ENCODE measurements around the gene CKLF.
"Not testable (repeated sequence)": the region's sequence is repeated elsewhere in the genome, so short reads cannot be mapped to it uniquely, and the experiment has no call there.

The CKLF gene

DNA sequence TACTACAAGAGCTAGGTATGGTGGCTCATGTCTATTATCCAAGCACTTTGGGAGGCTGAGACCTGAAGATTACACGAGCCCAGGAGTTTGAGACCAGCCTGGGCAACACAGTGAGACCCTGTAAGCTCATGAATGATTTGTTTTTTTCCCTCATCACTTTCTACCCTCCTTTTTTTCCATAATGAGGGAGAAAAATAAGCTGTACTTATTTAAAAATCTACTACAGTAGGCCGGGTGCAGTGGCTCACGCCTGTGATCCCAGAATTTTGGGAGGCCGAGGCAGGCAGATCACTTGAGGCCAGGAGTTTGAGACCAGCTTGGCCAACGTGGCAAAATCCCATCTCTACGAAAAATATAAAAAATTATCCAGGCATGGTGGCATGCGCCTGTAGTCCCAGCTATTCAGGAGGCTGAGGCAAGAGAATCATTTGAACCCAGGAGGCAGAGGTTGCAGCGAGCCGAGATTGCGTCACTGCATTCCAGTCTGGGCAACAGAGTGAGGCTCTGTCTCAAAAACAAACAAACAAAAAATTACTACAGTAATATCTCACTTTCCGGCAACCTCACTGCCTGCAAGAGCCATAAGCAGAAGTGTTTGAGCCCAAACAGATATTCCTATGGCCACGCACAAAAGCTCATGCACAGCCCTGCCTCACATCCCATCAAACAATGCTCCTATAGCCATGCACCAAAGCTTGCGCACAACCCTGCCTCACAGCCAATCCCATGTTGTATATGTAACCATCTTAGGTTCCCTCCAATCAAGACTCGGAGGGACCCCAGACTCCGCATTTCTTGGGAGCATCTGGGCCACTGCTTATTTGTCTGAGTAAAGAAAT lies 39.9 kb upstream of the CKLF start:
- H3K9ac ChIP-seq (ENCODE audit: low read length): peak overlapping the region; percentile 7
- H3K27me3 ChIP-seq (ENCODE audit: control insufficient read depth, insufficient read depth, low read length): no peaks in the 10 kb centered on the region
- H3K4me3 ChIP-seq (ENCODE audit: low read length): no peak overlapping the region
- H3K4me1 ChIP-seq (ENCODE audit: control insufficient read depth, low read depth, low read length): peaks cover 20% of the 10 kb centered on the region
- peak overlapping the region; percentile 26 for H3K27ac ChIP-seq (ENCODE audit: low read length)
- H3K36me3 ChIP-seq (ENCODE audit: control insufficient read depth, low read depth, low read length): no peaks in the 10 kb centered on the region
- no peaks in the 10 kb centered on the region for H3K9me3 ChIP-seq (ENCODE audit: control insufficient read depth, low read depth, low read length)

DNA sequence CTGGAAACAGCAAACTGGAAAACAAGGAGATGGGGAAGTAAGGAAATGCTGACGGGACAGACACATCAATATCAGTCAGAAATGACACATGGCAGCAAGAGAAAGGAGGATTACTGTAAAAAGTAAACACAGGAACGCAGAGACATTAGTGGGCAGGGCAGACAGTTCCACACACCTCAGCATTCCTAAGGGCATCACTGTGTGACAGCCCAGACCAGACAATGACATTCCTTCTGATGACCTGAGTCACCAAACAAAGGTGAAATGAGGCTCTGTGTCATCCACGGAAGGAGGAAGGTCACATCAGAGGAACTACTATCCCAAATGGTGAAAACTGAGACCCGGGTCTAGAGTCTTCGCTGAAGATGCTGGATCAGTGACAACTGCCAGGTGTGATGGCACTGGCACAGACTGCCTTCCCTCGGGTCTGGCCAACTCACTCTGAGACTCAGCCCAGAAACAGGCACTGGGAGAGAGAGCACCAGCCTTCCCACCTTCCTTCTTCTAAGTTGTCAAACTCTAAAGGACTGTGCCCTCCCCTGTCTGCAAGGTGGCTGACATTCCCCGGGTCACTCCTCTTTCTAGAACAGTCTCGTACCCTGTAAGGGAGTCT lies 39.2 kb upstream of the CKLF start:
- Histone ChIP-seq H3K27ac (ENCODE audit: low read length) (no peak overlapping the region), H3K4me1 (ENCODE audit: control insufficient read depth, low read depth, low read length) (peaks cover 20% of the 10 kb centered on the region), H3K9ac (ENCODE audit: low read length) (no peak overlapping the region), H3K36me3 (ENCODE audit: control insufficient read depth, low read depth, low read length) (no peaks in the 10 kb centered on the region), H3K9me3 (ENCODE audit: control insufficient read depth, low read depth, low read length) (no peaks in the 10 kb centered on the region), H3K27me3 (ENCODE audit: control insufficient read depth, insufficient read depth, low read length) (no peaks in the 10 kb centered on the region), H3K4me3 (ENCODE audit: low read length) (no peak overlapping the region)

DNA sequence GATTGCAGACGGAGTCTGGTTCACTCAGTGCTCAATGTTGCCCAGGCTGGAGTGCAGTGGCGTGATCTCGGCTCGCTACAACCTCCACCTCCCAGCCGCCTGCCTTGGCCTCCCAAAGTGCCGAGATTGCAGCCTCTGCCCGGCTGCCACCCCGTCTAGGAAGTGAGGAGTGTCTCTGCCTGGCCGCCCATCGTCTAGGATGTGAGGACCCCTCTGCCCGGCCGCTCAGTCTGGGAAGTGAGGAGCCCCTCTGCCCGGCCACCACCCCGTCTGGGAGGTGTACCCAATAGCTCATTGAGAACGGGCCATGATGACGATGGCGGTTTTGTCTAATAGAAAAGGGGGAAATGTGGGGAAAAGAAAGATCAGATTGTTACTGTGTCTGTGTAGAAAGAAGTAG lies 38.0 kb upstream of the CKLF start:
- not testable (repeated sequence) for H3K9me3 ChIP-seq (ENCODE audit: control insufficient read depth, low read depth, low read length); H3K27ac ChIP-seq (ENCODE audit: low read length); H3K27me3 ChIP-seq (ENCODE audit: control insufficient read depth, insufficient read depth, low read length); H3K9ac ChIP-seq (ENCODE audit: low read length); H3K4me3 ChIP-seq (ENCODE audit: low read length); H3K36me3 ChIP-seq (ENCODE audit: control insufficient read depth, low read depth, low read length)
- peaks cover 20% of the 10 kb centered on the region for H3K4me1 ChIP-seq (ENCODE audit: control insufficient read depth, low read depth, low read length)

DNA sequence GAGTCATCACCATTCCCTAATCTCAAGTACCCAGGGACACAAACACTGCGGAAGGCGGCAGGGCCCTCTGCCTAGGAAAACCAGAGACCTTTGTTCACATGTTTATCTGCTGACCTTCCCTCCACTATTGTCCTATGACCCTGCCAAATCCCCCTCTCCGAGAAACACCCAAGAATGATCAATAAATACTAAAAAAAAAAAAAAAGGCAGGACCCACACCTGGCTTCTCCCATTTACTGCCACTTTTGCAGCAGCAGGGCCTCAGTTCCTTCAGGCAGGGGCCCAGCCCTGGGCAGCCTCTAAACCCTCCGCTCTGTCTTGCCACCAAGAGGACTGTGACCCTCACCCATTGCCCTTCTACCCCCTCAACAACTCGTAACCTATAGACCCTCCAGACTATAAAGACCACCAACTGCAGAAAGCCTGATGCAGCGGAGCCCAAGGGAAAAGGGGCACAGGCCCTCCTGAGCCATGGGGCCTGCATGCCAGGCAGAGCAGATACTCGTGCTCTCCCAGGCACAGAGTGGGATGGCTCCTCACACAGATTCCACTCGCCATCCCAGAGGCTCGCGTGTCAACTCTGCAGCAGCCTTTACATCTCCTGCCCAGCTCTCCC lies 37.3 kb upstream of the CKLF start:
- H3K9ac ChIP-seq (ENCODE audit: low read length); H3K36me3 ChIP-seq (ENCODE audit: control insufficient read depth, low read depth, low read length); H3K27me3 ChIP-seq (ENCODE audit: control insufficient read depth, insufficient read depth, low read length); H3K4me3 ChIP-seq (ENCODE audit: low read length); H3K27ac ChIP-seq (ENCODE audit: low read length); H3K9me3 ChIP-seq (ENCODE audit: control insufficient read depth, low read depth, low read length): not testable (repeated sequence)
- peaks cover 20% of the 10 kb centered on the region for H3K4me1 ChIP-seq (ENCODE audit: control insufficient read depth, low read depth, low read length)

DNA sequence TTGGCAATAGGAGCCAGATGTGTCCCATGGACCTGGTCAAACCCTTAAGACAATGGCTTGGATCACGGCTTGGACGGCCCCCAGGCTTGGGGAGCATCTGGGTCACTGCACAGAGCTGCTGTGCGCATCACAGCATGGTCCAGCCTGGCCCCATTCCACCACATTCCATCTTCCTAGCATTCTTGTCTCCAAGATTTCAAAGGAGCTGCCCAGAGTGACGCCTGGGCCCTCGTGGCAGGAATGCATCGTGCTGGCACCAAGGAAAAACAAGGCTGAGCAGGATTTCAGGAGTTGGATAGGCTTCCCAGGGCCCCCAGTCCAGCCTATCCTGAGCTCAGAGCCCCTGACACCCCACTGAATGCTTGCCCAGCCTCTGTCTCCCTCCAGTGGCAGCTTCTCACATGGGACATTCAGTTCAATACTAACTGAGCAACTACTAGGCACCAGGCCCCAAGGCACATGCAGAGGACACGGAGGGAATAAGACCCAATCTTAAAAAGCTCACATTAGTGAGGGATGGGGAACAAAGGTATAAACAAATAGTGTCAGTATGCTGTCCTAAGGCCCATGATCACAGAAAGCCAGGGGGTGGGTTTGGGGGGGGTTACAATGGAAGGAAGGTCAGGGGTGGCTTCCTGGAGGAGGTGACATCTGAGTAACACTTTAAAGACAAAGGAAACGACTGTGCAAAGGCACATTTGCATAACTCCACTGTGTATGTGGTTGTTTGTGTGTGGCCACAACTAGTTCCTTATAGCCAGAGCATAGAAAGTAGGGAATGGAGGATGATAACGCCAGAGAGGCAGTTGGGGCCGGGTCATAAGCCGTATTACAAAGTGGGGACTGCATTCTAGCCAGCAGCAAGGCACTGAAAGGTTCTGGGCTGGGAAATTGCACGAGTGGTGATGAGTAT lies 36.5 kb upstream of the CKLF start:
- Histone ChIP-seq H3K27ac (ENCODE audit: low read length) (no peak overlapping the region), H3K4me1 (ENCODE audit: control insufficient read depth, low read depth, low read length) (peaks cover 20% of the 10 kb centered on the region), H3K9ac (ENCODE audit: low read length) (no peak overlapping the region), H3K27me3 (ENCODE audit: control insufficient read depth, insufficient read depth, low read length) (no peaks in the 10 kb centered on the region), H3K9me3 (ENCODE audit: control insufficient read depth, low read depth, low read length) (no peaks in the 10 kb centered on the region), H3K4me3 (ENCODE audit: low read length) (no peak overlapping the region), H3K36me3 (ENCODE audit: control insufficient read depth, low read depth, low read length) (no peaks in the 10 kb centered on the region)

DNA sequence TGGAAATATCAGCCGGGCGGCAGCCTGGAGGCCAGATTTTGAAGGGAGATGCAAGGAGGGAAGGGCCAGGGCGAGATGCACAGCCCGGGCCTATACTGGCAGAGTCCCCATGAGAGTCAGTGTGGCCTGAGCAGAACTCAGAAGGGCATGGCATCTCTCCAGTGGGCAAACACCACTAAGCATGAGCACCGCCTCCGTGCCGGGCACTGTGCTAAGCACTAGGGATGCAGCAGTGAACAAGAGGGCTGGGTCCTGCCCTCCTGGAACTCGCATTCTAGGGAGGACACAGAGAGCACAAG lies 35.9 kb upstream of the CKLF start:
- no peak overlapping the region for H3K4me3 ChIP-seq (ENCODE audit: low read length)
- no peak overlapping the region for H3K27ac ChIP-seq (ENCODE audit: low read length)
- no peaks in the 10 kb centered on the region for H3K27me3 ChIP-seq (ENCODE audit: control insufficient read depth, insufficient read depth, low read length)
- H3K9ac ChIP-seq (ENCODE audit: low read length): no peak overlapping the region
- H3K4me1 ChIP-seq (ENCODE audit: control insufficient read depth, low read depth, low read length): peaks cover 14% of the 10 kb centered on the region
- no peaks in the 10 kb centered on the region for H3K36me3 ChIP-seq (ENCODE audit: control insufficient read depth, low read depth, low read length)
- H3K9me3 ChIP-seq (ENCODE audit: control insufficient read depth, low read depth, low read length): no peaks in the 10 kb centered on the region

DNA sequence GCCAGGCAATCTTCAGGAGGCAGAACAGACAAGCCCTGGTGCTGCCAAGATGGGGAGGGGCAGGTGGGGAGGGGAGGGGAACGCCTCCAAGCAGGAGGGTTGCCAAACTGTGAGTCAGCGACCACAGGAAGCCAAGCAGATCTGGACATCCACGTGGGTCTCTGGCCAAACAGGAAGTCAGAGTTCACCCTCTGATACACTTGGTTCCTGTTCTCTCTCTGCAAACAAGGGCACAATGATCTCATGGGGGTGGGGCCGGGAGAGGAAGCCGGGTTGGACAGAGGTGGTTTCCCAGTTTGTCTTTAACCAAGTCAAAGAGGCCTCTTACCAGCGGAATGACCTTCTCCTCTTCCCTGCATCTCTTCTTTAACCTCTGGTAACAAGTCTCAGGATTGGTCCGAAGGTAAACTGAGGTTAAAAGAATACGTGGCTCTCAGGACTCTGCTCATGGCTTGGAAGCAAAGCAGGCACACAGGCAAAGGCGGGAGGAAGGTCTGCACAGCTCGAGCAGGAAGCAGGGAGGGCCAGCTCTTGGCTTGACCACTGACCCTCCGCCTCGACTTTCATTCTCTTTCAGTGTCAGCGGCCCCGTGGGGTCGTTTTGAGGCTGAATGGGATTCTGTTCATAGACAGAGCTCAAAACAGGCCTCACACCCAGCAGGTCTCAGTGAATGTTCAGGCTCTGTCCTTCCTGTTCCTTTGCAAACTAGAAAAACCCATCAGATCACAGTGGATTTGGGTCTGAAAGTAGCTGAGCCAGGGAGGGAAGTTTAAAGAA lies 35.4 kb upstream of the CKLF start:
- Histone ChIP-seq H3K4me3 (ENCODE audit: low read length) (no peak overlapping the region), H3K4me1 (ENCODE audit: control insufficient read depth, low read depth, low read length) (peaks cover 9% of the 10 kb centered on the region), H3K27me3 (ENCODE audit: control insufficient read depth, insufficient read depth, low read length) (no peaks in the 10 kb centered on the region), H3K27ac (ENCODE audit: low read length) (no peak overlapping the region), H3K36me3 (ENCODE audit: control insufficient read depth, low read depth, low read length) (no peaks in the 10 kb centered on the region), H3K9ac (ENCODE audit: low read length) (no peak overlapping the region), H3K9me3 (ENCODE audit: control insufficient read depth, low read depth, low read length) (no peaks in the 10 kb centered on the region)

DNA sequence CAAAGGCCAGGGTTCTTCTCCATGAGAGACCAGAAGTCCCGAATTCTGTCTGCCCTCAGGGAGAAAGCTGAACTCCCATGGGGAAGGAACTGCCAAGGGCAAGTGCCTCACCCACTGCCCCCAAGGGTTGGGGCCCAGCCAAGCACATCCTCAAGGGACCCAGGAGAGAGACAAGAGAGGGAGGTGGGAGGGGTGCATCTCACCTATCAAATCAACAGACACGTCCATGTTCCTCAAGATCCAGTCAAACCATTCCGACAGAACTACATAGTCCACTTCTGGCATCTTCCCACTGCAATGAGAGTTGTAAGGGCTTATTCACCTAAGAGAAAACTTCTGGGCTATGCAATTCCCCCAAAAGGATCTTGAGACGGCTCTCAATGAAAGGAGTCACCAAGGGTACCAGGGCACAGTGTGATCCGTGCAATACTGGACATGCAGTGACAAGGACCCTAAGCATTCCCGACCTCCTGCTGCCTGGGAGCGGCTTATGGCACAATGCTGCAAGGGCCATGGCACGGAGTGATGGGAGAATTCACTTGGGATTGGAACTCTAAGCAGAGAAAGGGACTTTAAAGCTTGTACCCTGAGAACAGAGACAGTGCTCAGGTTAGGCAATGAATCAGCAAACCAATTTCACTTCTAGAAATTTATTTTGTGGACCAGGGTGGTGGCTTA lies 34.7 kb upstream of the CKLF start:
- Histone ChIP-seq H3K27ac (ENCODE audit: low read length) (no peak overlapping the region), H3K4me1 (ENCODE audit: control insufficient read depth, low read depth, low read length) (peaks cover 2% of the 10 kb centered on the region), H3K36me3 (ENCODE audit: control insufficient read depth, low read depth, low read length) (no peaks in the 10 kb centered on the region), H3K27me3 (ENCODE audit: control insufficient read depth, insufficient read depth, low read length) (no peaks in the 10 kb centered on the region), H3K9ac (ENCODE audit: low read length) (no peak overlapping the region), H3K4me3 (ENCODE audit: low read length) (no peak overlapping the region), H3K9me3 (ENCODE audit: control insufficient read depth, low read depth, low read length) (no peaks in the 10 kb centered on the region)

DNA sequence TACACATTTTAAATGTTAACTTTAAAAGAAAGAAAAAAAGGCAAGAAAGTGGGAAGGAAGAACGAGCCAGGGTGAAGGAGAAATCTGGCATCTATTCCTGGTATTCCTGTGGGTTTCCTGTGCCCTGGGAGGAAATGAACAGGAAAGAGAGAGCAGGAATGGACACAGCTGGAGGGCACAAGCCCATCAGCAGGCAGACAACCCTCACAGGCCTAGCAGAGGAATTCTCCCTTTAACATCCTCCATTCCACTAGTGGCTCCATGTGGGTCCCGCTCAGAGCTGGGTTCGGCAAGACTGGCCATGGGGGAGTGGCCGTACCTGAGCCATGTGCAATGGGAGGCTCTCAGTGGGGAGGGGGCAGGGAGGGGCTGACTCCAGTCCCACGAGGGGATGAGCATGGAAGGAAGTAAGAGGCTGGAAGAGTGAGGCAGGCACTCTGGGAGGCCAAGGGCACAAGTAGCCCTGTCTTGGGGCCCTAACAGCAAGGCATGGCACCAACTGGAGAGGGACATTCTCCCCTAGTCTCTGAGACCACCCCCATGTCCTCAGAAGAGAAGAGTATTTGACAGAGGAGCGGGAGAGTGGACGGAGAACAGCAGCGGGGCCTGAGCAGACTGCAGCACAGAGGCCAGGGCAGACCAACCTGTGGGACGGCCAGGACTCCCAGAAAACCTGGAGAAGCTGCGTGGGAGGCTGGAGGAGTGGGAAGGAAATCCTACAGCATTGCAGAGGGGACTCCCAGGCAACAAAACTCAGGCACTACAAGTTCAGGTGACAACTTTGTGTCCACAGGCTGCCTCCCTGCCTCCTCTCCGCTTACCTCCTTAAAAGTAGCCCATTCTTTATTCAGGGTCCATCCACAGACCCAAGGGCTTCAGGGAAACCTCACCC lies 32.6 kb upstream of the CKLF start:
- no peaks in the 10 kb centered on the region for H3K4me1 ChIP-seq (ENCODE audit: control insufficient read depth, low read depth, low read length)

More for the DNA sequence above, 32.6 kb upstream of the CKLF start:
- Histone ChIP-seq H3K27ac (ENCODE audit: low read length) (no peak overlapping the region), H3K4me3 (ENCODE audit: low read length) (no peak overlapping the region), H3K36me3 (ENCODE audit: control insufficient read depth, low read depth, low read length) (no peaks in the 10 kb centered on the region), H3K9ac (ENCODE audit: low read length) (no peak overlapping the region), H3K27me3 (ENCODE audit: control insufficient read depth, insufficient read depth, low read length) (no peaks in the 10 kb centered on the region), H3K9me3 (ENCODE audit: control insufficient read depth, low read depth, low read length) (no peaks in the 10 kb centered on the region)
